IgD-negative memory B cell (primary cell): Measurements from ENCODE around the gene PTGIS. TPM values are rescaled to one million over a fixed set of nuclear protein-coding genes. Genes with fewer than 3 reads are reported as not detected.

ENCODE experiments used
- H3K27ac Mint-ChIP-seq, 3 donors: one replicate each; pipeline ENCODE4 v1.8.0; 2020 to 2022; ENCODE audit warnings: mild to moderate bottlenecking in 3 of 3, mixed read lengths in 3 of 3, moderate library complexity in 1 of 3
- H3K27me3 Mint-ChIP-seq: one replicate; pipeline ENCODE4 v1.8.0; 2021; ENCODE audit warnings: mixed read lengths
- H3K36me3 Mint-ChIP-seq: one replicate; pipeline ENCODE4 v1.8.0; 2020; ENCODE audit warnings: mild to moderate bottlenecking, mixed read lengths
- H3K4me1 Mint-ChIP-seq, 3 donors: one replicate each; pipeline ENCODE4 v1.8.0; 2020 to 2022; ENCODE audit warnings: mixed read lengths in 3 of 3, mild to moderate bottlenecking in 1 of 3
- H3K4me3 Mint-ChIP-seq, 4 donors: one replicate each; pipeline ENCODE4 v1.8.0; 2020 to 2022; ENCODE audit warnings: mild to moderate bottlenecking in 4 of 4, mixed read lengths in 4 of 4, moderate library complexity in 3 of 4
- H3K9me3 Mint-ChIP-seq, 3 donors: one replicate each; pipeline ENCODE4 v1.8.0; 2020 to 2021; ENCODE audit warnings: mixed read lengths in 3 of 3, mild to moderate bottlenecking in 1 of 3
- polyA plus RNA-seq: library from polyadenylated mRNA; unstranded; fragments of 300-500 nt; fragmentation: Illumina TruSeq; gene quantifications from one replicate; pipeline ENCODE4 v1.2.3, GENCODE V29; 2021

Gene PTGIS
- polyA plus RNA-seq, 1 donor from 2014 or later: not detected

DNA sequence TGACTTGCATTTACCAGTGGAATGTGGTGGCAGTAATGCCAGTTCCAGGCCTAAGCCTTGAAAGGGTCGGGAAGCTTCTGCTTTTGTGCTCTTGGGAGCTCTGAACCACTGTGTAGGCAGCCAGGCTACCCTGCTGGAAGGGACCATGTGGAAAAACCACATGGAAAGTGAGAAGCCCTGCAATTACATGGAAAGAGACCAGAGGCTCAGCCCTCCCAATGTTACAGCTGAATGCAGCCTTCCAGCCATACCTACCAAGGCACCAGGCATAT, 70.6 kb downstream of the PTGIS start:
- Mint-ChIP-seq H3K36me3 (no peaks in the 10 kb centered on the region), H3K9me3 (peaks cover 2 to 7% (median 2%) of the 10 kb centered on the region in 3 donors), H3K4me3 (no peak overlapping the region), H3K27me3 (peaks cover 20% of the 10 kb centered on the region), H3K27ac (no peak overlapping the region), H3K4me1 (no peaks in the 10 kb centered on the region)

DNA sequence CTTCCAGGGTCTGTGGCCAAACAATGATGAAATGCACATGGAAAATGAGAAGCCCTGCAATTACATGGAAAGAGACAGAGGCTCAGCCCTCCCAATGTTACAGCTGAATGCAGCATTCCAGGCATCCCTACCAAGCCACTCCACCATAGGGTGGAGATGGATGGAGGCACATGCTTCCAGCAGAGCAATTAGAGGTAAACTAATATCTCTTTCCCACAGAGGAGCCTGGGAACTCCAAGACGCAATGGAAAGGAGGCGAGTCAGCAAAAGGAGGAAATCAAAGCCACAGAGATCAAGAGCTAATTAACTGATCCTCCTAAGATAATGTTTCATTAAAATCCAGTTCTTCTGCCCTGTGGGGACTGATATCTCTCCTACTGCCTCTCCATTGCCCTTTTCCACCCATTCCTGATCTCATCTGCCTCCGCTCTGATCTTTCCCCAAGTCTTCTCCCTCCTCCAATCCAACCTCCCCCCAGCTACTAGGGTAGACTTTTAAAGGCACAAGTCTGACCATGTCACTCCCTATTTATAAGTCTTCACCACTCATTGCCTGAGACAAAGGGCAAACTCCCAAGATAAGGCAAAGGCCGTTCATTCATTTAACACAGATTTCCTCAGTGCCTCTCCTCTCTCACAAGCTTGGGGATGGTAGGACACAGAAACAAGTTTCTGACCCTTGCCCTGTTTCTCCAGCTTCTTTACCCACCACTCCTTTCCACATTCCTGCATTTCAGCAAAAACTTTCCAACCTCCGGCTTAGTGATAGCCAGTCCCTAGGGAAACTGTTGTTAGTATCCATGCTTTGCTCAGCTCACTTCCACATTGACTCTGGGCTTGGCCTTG, 71.2 kb downstream of the PTGIS start:
- no peaks in the 10 kb centered on the region for H3K36me3 Mint-ChIP-seq
- no peak overlapping the region for H3K27ac Mint-ChIP-seq
- peaks cover 2 to 10% (median 5%) of the 10 kb centered on the region in 3 donors for H3K9me3 Mint-ChIP-seq
- no peaks in the 10 kb centered on the region for H3K4me1 Mint-ChIP-seq
- H3K27me3 Mint-ChIP-seq: peaks cover 20% of the 10 kb centered on the region
- no peak overlapping the region for H3K4me3 Mint-ChIP-seq

DNA sequence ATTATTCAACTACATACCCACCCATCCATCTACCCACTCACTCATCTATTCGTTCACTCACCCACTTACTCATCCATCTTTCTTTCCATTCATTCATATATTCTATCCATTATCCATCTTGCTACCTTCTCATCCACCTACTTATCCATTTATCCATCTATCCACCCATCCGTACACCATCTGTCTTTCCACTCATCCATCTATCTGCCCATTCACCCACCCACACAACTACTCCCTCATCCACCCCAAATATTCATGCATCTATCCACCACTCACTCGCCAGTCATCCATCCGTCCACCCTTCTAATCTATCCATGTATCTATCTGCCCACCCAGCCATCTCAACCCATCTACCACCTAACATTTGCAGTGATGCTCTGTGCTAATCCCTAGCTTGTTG, 71.9 kb downstream of the PTGIS start:
- Mint-ChIP-seq H3K27ac (no peak overlapping the region), H3K4me3 (no peak overlapping the region), H3K36me3 (no peaks in the 10 kb centered on the region), H3K27me3 (peaks cover 20% of the 10 kb centered on the region), H3K9me3 (peaks cover 2 to 15% (median 5%) of the 10 kb centered on the region in 3 donors), H3K4me1 (no peaks in the 10 kb centered on the region)

DNA sequence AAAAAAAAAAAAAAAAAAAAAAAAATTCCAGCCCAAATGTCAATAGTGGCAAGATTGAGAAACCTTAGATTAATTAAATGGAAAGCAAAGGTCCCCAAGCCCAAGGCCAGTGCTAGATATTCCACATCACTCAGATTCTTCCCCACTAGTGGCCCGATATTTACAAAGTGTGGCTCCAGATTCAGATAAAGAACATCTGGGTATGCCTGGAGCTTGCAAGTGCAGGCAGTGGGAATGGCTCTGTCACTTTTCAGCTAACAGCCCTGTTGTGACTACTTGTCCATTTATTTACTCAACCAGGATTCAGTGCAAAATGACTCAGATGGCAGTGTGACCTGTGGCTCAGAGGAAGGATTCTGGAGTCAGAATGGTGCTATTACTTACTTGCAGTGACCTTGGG, 77.2 kb downstream of the PTGIS start:
- H3K9me3 Mint-ChIP-seq: peaks cover 5 to 11% (median 6%) of the 10 kb centered on the region in 3 donors
- no peaks in the 10 kb centered on the region for H3K4me1 Mint-ChIP-seq
- H3K36me3 Mint-ChIP-seq: no peaks in the 10 kb centered on the region
- no peak overlapping the region for H3K4me3 Mint-ChIP-seq
- H3K27ac Mint-ChIP-seq: no peak overlapping the region
- H3K27me3 Mint-ChIP-seq: peaks cover 38% of the 10 kb centered on the region

DNA sequence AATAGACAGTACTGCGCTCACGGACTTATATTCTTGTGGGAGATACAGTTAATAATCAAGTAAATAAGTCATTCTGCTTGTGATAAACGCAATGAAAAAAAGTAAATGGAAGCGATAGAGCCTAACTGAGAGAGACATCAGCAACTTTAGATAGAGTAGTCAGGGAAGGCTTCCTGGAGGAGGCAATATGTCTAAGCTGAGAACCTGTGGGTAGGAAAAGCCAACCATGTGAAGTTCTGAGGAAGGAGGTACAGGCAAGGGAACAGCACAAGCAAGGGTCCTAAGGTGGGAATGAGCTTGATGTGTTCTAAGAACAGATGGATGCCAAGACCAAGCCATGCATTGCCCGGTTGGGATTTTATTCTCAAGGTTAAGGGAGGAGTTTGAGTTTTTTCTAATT, 78.2 kb downstream of the PTGIS start:
- H3K4me1 Mint-ChIP-seq: peaks cover 0 to under 1% (median 0%) of the 10 kb centered on the region in 3 donors
- H3K27me3 Mint-ChIP-seq: peaks cover 42% of the 10 kb centered on the region
- H3K9me3 Mint-ChIP-seq: peaks cover 5 to 11% (median 6%) of the 10 kb centered on the region in 3 donors
- H3K27ac Mint-ChIP-seq: no peak overlapping the region
- H3K4me3 Mint-ChIP-seq: no peak overlapping the region
- no peaks in the 10 kb centered on the region for H3K36me3 Mint-ChIP-seq

DNA sequence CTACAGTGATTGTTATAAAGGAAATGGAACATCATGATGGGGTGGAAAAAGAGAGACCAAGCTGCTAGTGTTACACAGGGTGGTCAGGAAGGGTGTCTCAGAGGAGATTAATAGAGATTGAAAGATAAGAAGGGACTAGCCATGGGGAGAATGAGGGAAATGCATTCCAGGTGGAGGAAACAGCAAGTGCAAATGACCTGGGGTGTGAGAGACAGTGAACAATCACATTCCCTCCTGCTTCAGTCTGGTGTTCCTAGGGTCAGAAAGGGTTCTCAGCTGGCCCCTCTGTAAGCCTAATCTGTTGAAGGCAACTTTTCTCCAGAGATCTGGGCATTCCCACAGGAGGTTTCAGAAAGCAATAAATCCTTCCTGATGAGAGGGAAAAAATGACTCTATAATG, 81.9 kb downstream of the PTGIS start:
- Mint-ChIP-seq H3K27me3 (peaks cover 48% of the 10 kb centered on the region), H3K4me1 (peaks cover 3 to 5% (median 5%) of the 10 kb centered on the region in 3 donors), H3K4me3 (peak overlapping the region in 2 of 4 donors; percentile 2 to 5), H3K36me3 (peaks cover 2% of the 10 kb centered on the region), H3K27ac (no peak overlapping the region), H3K9me3 (peaks cover 2 to 7% (median 4%) of the 10 kb centered on the region in 3 donors)

DNA sequence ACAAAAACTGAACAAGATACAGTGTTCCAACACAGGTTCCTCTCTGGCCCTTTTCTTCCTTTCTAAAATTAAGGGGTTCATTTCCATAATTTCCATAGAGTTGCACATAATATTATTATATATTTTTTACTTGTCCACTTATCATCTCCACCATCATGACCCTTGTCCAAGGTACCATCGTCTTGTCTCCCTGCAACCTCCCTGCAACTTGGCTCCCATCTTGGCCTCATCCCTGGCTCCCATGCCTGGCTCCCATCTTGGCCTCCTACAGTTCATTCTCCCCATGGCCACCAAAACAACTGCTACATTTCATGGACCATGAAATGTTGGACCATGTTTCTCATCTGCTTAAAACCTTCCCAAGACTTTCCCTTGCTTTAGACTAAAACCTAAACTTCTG, 82.4 kb downstream of the PTGIS start:
- H3K27me3 Mint-ChIP-seq: peaks cover 49% of the 10 kb centered on the region
- no peak overlapping the region for H3K27ac Mint-ChIP-seq
- peaks cover 2% of the 10 kb centered on the region for H3K36me3 Mint-ChIP-seq
- peaks cover 2 to 9% (median 4%) of the 10 kb centered on the region in 3 donors for H3K9me3 Mint-ChIP-seq
- H3K4me3 Mint-ChIP-seq: peak overlapping the region in 1 of 4 donors; percentile 53
- H3K4me1 Mint-ChIP-seq: peaks cover 3 to 5% (median 5%) of the 10 kb centered on the region in 3 donors

DNA sequence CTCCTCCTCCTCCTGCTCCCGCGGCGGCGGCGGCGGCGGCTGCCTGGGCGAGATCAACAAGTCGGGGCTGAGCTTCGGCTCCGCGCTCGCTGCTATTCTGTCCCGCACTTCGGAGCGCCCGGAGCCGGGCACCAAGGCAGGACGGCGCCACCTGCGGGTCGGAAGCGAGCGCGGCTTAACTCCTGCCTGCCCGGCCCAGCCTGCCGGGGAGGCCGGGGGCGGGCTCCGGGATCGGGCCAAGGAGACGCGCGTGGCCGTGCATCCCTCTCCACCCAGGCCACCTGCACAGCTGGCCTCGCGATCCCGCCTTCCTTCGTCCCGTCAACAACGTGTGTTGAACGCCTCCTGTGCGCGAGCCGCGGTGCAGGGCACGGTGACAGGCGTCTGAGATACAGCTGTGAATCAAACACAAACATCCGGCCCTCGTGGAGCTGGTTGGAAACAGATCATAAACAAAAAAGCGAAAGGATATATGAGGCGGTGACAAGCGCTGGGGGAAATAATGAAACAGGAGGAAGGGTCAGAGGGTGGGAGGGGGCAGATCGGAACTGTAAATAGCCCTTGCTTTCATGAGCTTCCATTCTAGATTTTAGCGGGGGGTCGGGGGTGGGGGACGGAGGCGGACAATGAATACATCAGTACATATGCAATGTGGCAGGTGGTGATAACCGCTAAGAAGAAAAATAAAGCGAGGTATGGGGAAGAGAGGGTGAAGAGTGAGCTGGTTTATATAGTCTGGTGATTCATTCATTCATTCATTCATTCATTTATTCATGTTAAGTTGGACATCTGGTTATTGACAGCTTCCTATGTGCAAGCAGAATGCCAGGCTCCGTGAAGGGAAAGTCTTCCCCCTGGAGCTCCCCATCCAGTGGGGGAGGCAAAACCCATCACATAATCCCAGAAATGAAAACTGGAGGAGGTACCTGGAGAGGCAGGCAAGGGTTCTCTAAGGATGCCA, 83.5 kb downstream of the PTGIS start:
- Mint-ChIP-seq H3K4me1 (peaks cover 3 to 5% (median 5%) of the 10 kb centered on the region in 3 donors), H3K27me3 (peaks cover 52% of the 10 kb centered on the region), H3K36me3 (peaks cover 2% of the 10 kb centered on the region), H3K4me3 (peak overlapping the region; percentile 9 to 96 (median 82)), H3K27ac (no peak overlapping the region), H3K9me3 (peaks cover 0 to 7% (median 1%) of the 10 kb centered on the region in 3 donors)

DNA sequence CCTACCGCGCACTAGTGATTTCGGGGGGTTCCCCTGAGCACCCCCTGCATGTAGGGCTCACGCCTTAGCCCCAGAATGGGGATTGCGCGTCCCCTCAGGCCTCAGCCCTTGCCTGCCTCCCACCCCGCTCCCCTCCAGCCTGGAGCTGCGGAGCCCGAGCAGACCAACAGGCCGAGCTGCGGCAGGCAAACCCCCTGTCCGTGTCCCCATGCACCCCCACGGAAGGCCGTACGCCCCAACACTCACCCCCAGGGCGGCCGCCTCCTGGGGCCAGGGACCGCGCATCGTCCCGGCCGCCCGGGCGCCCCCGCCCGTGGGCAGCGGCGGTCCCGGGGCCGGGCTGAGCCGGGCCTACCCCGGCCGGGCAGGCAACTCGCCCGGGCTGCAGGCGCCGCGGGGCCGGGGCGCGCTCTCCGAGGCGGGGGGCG, 84.2 kb downstream of the PTGIS start:
- H3K9me3 Mint-ChIP-seq: peaks cover 0 to 7% (median 0%) of the 10 kb centered on the region in 3 donors
- no peak overlapping the region for H3K4me3 Mint-ChIP-seq
- peaks cover 3 to 5% (median 5%) of the 10 kb centered on the region in 3 donors for H3K4me1 Mint-ChIP-seq
- H3K27me3 Mint-ChIP-seq: peaks cover 48% of the 10 kb centered on the region
- peaks cover 2% of the 10 kb centered on the region for H3K36me3 Mint-ChIP-seq
- H3K27ac Mint-ChIP-seq: no peak overlapping the region

DNA sequence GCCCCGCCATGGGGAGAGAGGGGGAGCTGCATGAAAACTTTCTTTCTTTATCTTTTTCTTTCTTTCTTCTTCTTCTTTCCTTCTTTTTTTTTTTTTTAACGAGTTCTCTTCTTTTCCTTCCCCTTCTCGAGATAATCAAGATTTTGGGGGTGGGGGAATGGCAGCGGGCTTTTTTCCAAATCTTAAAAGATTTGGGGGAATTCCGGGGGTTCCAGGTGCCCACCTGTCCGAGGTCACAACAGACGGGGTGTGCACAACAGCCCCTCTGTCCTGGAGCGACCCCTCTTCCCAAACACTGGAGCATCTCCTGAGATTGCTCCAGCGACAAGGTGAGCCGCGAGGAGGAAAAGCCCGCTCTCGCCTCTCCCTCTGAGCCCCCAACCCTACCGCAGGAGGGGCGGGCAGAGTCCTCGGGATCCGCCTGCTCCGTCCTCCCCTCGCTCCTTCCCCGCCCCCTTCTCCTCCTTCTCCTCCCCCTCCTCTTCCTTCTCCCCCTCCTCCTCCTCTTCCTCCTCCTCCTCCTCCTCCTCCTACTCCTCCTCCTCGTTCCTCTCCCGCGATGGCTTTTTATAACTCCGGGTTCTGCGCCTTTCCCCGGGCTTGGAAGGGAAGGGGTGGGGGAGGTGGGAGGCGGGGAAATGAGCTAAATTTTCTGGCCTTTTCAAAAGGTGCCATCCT, 84.8 kb downstream of the PTGIS start:
- Mint-ChIP-seq H3K27me3 (peaks cover 45% of the 10 kb centered on the region), H3K27ac (no peak overlapping the region), H3K9me3 (peaks cover 0 to 7% (median 0%) of the 10 kb centered on the region in 3 donors), H3K4me1 (peaks cover 3 to 5% (median 5%) of the 10 kb centered on the region in 3 donors), H3K4me3 (no peak overlapping the region), H3K36me3 (peaks cover 2% of the 10 kb centered on the region)

DNA sequence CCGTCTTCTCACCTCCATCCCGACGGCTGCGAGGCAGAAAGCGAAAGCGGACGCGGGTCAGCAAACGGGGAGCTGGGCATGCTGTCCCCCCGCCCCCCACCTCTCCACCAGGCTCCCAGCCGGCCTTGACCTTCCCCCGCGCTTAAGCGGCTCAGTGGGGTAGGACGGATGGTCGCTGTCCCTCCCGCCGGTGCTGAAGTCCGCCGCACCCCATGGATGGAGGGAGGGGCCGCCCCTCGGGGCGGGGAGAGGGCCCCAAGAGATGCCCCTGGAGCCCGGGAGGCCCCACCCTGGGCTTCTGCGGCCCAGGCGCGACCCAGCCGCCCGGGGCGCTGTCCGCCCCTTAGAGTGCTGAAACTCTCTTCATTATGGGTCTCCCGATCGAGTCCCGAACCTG, 85.3 kb downstream of the PTGIS start, which contains the start of gene KCNB1:
KCNB1 (minus strand) TSS at position 48 of the 397 bp plus-strand sequence. CDS start 188 bp downstream, outside the sequence.
- peak within 1 kb of the TSS in 1 of 4 donors; percentile 45 for H3K4me3 Mint-ChIP-seq
- H3K9me3 Mint-ChIP-seq: peaks cover 0 to 7% (median 0%) of the 10 kb centered on the region in 3 donors
- no peak within 1 kb of the TSS for H3K27ac Mint-ChIP-seq
- peaks cover 2% of the 10 kb centered on the region for H3K36me3 Mint-ChIP-seq
- H3K27me3 Mint-ChIP-seq: peaks cover 44% of the 10 kb centered on the region
- H3K4me1 Mint-ChIP-seq: peaks cover 3 to 5% (median 5%) of the 10 kb centered on the region in 3 donors

DNA sequence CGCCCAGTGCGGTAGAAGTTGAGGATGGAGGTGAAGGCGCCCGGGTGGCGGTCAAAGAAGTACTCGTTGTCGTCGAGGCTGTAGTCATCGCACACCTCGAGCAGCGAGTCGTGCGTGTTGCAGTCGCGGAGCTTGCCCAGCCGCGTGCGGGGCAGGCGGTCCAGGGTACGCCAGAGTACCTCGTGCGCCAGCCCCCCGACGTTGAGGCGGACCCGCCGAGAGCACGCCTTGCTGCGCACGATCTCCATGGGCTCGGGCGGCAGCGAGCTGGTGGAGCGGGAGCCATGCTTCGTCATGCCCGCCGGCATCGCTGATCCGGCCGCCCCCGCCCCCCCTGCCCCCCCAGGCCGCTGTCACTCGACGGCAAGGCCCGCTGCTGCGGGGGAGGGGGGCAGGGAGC, 85.8 kb downstream of the PTGIS start:
- Mint-ChIP-seq H3K4me3 (peak overlapping the region in 1 of 4 donors; percentile 45), H3K4me1 (peaks cover 3 to 5% (median 5%) of the 10 kb centered on the region in 3 donors), H3K27me3 (peaks cover 44% of the 10 kb centered on the region), H3K9me3 (peaks cover 0 to 4% (median 0%) of the 10 kb centered on the region in 3 donors), H3K36me3 (peaks cover 2% of the 10 kb centered on the region), H3K27ac (no peak overlapping the region)

DNA sequence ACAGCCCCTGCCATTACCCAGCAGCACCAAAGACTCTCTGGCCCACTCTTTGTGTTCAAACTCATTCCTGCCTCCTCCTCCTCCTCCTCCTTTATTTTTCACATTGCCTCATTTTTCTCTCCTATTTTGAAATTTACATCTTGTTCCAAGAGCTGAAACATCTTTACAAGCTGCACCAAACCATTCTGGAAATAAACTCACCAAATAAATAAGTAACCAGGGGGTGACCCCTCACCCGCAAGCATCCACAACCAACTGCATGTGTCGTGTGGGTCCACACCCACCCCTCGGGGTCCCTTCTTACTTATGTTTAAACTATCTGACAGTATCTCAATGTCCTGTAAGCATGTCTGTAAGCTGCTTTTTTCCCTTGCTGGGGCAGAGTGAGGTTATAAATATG, 86.8 kb downstream of the PTGIS start:
- Mint-ChIP-seq H3K36me3 (peaks cover 2% of the 10 kb centered on the region), H3K9me3 (peaks cover 0 to 3% (median 0%) of the 10 kb centered on the region in 3 donors), H3K4me3 (peak overlapping the region in 1 of 4 donors; percentile 28), H3K4me1 (peaks cover 3 to 5% (median 5%) of the 10 kb centered on the region in 3 donors), H3K27ac (no peak overlapping the region), H3K27me3 (peaks cover 38% of the 10 kb centered on the region)

DNA sequence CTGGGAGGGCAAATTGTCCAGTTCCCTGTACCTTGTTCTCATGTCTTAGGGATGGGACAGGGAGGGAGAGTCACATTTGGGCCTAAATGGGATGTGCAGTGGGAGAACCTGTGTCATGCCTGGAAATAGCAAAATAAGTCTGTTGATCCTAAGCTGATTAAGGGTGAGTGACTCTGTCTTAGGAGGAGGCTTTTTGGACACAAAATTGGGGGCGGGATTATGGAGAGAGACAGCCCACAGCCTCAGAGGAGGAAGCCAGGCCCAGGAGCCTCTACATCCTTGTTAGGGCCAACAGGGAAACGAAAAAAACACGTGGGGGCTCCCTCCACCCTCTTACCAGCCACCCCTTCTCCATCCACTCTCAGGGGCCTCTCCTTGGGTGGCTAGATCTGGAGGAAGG, 87.7 kb downstream of the PTGIS start:
- Mint-ChIP-seq H3K27ac (no peak overlapping the region), H3K4me3 (no peak overlapping the region), H3K27me3 (peaks cover 36% of the 10 kb centered on the region), H3K4me1 (peaks cover 3 to 5% (median 5%) of the 10 kb centered on the region in 3 donors), H3K36me3 (peaks cover 2% of the 10 kb centered on the region), H3K9me3 (peaks cover 0 to 3% (median 0%) of the 10 kb centered on the region in 3 donors)
